ENCODE results near the gene CYP4F3. TPM values are rescaled to one million over a fixed set of nuclear protein-coding genes. Genes with fewer than 3 reads are reported as not detected.

CYP4F3 gene
- total and polyA plus RNA-seq, 2 of the 13 experiments (the other 11 are each of a cell fraction or from before 2014, with no cell fraction given) = 17.8 to 22.8 TPM

GRCh38 chr19:15640904-15641597 lies 354 bp downstream of the CYP4F3 start (continued):
- TF ChIP-seq, protein P1, sequence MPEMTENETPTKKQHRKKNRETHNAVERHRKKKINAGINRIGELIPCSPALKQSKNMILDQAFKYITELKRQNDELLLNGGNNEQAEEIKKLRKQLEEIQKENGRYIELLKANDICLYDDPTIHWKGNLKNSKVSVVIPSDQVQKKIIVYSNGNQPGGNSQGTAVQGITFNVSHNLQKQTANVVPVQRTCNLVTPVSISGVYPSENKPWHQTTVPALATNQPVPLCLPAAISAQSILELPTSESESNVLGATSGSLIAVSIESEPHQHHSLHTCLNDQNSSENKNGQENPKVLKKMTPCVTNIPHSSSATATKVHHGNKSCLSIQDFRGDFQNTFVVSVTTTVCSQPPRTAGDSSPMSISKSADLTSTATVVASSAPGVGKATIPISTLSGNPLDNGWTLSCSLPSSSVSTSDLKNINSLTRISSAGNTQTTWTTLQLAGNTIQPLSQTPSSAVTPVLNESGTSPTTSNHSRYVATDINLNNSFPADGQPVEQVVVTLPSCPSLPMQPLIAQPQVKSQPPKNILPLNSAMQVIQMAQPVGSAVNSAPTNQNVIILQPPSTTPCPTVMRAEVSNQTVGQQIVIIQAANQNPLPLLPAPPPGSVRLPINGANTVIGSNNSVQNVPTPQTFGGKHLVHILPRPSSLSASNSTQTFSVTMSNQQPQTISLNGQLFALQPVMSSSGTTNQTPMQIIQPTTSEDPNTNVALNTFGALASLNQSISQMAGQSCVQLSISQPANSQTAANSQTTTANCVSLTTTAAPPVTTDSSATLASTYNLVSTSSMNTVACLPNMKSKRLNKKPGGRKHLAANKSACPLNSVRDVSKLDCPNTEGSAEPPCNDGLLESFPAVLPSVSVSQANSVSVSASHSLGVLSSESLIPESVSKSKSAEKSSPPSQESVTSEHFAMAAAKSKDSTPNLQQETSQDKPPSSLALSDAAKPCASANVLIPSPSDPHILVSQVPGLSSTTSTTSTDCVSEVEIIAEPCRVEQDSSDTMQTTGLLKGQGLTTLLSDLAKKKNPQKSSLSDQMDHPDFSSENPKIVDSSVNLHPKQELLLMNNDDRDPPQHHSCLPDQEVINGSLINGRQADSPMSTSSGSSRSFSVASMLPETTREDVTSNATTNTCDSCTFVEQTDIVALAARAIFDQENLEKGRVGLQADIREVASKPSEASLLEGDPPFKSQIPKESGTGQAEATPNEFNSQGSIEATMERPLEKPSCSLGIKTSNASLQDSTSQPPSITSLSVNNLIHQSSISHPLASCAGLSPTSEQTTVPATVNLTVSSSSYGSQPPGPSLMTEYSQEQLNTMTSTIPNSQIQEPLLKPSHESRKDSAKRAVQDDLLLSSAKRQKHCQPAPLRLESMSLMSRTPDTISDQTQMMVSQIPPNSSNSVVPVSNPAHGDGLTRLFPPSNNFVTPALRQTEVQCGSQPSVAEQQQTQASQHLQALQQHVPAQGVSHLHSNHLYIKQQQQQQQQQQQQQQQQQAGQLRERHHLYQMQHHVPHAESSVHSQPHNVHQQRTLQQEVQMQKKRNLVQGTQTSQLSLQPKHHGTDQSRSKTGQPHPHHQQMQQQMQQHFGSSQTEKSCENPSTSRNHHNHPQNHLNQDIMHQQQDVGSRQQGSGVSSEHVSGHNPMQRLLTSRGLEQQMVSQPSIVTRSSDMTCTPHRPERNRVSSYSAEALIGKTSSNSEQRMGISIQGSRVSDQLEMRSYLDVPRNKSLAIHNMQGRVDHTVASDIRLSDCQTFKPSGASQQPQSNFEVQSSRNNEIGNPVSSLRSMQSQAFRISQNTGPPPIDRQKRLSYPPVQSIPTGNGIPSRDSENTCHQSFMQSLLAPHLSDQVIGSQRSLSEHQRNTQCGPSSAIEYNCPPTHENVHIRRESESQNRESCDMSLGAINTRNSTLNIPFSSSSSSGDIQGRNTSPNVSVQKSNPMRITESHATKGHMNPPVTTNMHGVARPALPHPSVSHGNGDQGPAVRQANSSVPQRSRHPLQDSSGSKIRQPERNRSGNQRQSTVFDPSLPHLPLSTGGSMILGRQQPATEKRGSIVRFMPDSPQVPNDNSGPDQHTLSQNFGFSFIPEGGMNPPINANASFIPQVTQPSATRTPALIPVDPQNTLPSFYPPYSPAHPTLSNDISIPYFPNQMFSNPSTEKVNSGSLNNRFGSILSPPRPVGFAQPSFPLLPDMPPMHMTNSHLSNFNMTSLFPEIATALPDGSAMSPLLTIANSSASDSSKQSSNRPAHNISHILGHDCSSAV (CRISPR knock-in tag; IDR thresholded peaks at IDR 0.05; ENCODE audit: borderline replicate concordance) = no peak
- TF ChIP-seq HNRNPL (IDR thresholded peaks at IDR 0.05; ENCODE audit: low read depth, low read length) = 0 out of 2 replicates have a peak, but pooled peaks have one; percentile 45
- TF ChIP-seq, protein P2, sequence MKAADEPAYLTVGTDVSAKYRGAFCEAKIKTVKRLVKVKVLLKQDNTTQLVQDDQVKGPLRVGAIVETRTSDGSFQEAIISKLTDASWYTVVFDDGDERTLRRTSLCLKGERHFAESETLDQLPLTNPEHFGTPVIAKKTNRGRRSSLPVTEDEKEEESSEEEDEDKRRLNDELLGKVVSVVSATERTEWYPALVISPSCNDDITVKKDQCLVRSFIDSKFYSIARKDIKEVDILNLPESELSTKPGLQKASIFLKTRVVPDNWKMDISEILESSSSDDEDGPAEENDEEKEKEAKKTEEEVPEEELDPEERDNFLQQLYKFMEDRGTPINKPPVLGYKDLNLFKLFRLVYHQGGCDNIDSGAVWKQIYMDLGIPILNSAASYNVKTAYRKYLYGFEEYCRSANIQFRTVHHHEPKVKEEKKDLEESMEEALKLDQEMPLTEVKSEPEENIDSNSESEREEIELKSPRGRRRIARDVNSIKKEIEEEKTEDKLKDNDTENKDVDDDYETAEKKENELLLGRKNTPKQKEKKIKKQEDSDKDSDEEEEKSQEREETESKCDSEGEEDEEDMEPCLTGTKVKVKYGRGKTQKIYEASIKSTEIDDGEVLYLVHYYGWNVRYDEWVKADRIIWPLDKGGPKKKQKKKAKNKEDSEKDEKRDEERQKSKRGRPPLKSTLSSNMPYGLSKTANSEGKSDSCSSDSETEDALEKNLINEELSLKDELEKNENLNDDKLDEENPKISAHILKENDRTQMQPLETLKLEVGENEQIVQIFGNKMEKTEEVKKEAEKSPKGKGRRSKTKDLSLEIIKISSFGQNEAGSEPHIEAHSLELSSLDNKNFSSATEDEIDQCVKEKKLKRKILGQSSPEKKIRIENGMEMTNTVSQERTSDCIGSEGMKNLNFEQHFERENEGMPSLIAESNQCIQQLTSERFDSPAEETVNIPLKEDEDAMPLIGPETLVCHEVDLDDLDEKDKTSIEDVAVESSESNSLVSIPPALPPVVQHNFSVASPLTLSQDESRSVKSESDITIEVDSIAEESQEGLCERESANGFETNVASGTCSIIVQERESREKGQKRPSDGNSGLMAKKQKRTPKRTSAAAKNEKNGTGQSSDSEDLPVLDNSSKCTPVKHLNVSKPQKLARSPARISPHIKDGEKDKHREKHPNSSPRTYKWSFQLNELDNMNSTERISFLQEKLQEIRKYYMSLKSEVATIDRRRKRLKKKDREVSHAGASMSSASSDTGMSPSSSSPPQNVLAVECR (CRISPR knock-in tag; IDR thresholded peaks at IDR 0.05; ENCODE audit: borderline replicate concordance) = peak; percentile 64; the same call in 1 of the 2 replicates
- TF ChIP-seq ZNF746 (CRISPR knock-in tag; IDR thresholded peaks at IDR 0.05) = peak; percentile 37; the same call in 1 of the 2 replicates
- TF ChIP-seq CEBPB (IDR thresholded peaks at IDR 0.05; ENCODE audit: borderline replicate concordance, low read depth, low read length) = peak; percentile 67; the same call in 1 of the 2 replicates
- peak; percentile 20; the same call in 1 of the 2 replicates for TF ChIP-seq RXRA (CRISPR knock-in tag; IDR thresholded peaks at IDR 0.05)
- no peak; the same call in 1 of the 2 replicates for TF ChIP-seq KAT7 (CRISPR knock-in tag; IDR thresholded peaks at IDR 0.05; ENCODE audit: borderline replicate concordance)
- TF ChIP-seq ZNF143 (CRISPR knock-in tag; IDR thresholded peaks at IDR 0.05) = no peak
- no peak for TF ChIP-seq NFYC (CRISPR knock-in tag; IDR thresholded peaks at IDR 0.05)
- TF ChIP-seq RBM39 (IDR thresholded peaks at IDR 0.05; ENCODE audit: low read depth, low read length, poor library complexity, severe bottlenecking) = peak; percentile 17
- TF ChIP-seq ZNF331 (CRISPR knock-in tag; IDR thresholded peaks at IDR 0.05) = no peak
- TF ChIP-seq, protein P3, sequence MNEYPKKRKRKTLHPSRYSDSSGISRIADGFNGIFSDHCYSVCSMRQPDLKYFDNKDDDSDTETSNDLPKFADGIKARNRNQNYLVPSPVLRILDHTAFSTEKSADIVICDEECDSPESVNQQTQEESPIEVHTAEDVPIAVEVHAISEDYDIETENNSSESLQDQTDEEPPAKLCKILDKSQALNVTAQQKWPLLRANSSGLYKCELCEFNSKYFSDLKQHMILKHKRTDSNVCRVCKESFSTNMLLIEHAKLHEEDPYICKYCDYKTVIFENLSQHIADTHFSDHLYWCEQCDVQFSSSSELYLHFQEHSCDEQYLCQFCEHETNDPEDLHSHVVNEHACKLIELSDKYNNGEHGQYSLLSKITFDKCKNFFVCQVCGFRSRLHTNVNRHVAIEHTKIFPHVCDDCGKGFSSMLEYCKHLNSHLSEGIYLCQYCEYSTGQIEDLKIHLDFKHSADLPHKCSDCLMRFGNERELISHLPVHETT (CRISPR knock-in tag; conservative IDR thresholded peaks at IDR 0.05) = 0 out of 2 replicates have a peak, but pooled peaks have one; percentile 23

Data from HepG2 (cell line).